ENCODE data around the gene MNAT1.

DNA sequence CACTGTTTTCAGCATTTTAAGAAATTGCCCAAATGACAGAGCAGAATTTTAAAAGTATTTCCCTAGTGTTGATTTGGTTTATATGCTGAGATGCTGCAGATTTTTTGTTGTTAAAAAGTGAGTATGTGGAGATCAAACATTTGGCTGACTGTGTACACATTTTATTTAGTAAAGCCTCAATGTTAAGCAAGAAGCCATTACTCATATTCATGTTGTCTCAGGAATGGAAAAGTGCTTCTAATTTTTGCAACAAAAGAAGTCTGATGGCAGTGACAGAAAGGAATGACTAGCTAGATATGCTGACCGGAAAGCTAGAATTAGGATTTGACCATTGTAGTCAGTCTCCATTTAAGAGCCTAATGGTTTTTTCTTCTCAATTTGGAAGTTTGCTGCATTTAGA, 269.0 kb downstream of the MNAT1 start:
- TF ChIP-seq CTCF (IDR thresholded peaks at IDR 0.05; ENCODE audit: low read depth, low read length, poor library complexity, severe bottlenecking) = no peak
- no peak for TF ChIP-seq EZH2phosphoT487 (IDR thresholded peaks at IDR 0.05; ENCODE audit: borderline replicate concordance, low read length)
